ENCODE measurements around the gene HAUS7.

DNA sequence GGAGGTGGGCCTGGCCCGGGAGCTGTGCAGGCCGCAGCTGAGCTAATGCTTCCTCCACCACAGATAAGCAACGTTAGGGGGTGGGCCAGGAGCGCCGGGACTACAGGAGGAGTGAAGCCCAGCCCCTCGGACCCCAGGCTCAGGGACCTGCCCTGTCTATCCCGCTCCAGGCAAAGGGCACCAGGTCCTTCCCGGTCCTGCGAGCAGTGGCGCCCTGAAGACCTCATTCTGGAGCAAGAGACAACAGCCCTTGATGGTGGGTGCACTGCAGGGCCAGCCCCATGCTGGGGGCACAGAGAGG, 23.8 kb downstream of the HAUS7 start:
- TF ChIP-seq CTCF (IDR thresholded peaks at IDR 0.05) (no peak), SIN3A (IDR thresholded peaks at IDR 0.05; ENCODE audit: borderline replicate concordance, insufficient read depth, low read depth, low read length) (no peak), POLR2AphosphoS5 (IDR thresholded peaks at IDR 0.05; ENCODE audit: low read depth, low read length) (no peak), TCF7L2 (IDR thresholded peaks at IDR 0.05; ENCODE audit: low read depth, low read length) (no peak)
- TF ChIP-seq, protein P1, sequence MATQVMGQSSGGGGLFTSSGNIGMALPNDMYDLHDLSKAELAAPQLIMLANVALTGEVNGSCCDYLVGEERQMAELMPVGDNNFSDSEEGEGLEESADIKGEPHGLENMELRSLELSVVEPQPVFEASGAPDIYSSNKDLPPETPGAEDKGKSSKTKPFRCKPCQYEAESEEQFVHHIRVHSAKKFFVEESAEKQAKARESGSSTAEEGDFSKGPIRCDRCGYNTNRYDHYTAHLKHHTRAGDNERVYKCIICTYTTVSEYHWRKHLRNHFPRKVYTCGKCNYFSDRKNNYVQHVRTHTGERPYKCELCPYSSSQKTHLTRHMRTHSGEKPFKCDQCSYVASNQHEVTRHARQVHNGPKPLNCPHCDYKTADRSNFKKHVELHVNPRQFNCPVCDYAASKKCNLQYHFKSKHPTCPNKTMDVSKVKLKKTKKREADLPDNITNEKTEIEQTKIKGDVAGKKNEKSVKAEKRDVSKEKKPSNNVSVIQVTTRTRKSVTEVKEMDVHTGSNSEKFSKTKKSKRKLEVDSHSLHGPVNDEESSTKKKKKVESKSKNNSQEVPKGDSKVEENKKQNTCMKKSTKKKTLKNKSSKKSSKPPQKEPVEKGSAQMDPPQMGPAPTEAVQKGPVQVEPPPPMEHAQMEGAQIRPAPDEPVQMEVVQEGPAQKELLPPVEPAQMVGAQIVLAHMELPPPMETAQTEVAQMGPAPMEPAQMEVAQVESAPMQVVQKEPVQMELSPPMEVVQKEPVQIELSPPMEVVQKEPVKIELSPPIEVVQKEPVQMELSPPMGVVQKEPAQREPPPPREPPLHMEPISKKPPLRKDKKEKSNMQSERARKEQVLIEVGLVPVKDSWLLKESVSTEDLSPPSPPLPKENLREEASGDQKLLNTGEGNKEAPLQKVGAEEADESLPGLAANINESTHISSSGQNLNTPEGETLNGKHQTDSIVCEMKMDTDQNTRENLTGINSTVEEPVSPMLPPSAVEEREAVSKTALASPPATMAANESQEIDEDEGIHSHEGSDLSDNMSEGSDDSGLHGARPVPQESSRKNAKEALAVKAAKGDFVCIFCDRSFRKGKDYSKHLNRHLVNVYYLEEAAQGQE (IDR thresholded peaks at IDR 0.05; ENCODE audit: insufficient read depth in 1 of 2, low read depth in 2 of 2, low read length in 1 of 2) = no peak
